HG02981 (cell line): ENCODE measurements around the gene DIS3L.
"Not testable (repeated sequence)": the region's sequence is repeated elsewhere in the genome, so short reads cannot be mapped to it uniquely, and the experiment has no call there.

Source experiments
- ATAC-seq: cut with Tn5 transposase; IDR thresholded peaks from one replicate; pipeline ENCODE4 v1.9.1; 2021; ENCODE audit warnings: mild to moderate bottlenecking, moderate library complexity; ENCODE audit not compliant: unreplicated experiment

The DIS3L gene

DNA sequence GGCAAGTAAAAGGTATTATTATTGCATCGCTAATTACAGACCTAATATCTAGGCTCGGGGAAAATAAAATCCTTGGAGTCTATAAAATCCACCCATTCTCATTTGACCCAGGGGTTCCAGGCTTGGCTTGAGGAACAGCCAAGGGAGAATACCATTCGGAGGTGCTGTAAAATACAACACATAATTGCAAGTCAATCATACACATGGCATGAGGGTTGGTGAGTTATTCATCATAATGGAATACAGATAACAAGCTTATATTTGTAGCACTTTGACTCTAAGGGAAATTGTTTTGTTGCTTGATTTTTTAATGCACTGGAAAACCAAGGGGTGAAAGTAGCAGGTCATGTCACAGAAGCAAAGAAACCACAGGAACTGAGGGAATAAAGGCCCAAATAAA, 16.8 kb upstream of the DIS3L start:
- ATAC-seq, result no peak

DNA sequence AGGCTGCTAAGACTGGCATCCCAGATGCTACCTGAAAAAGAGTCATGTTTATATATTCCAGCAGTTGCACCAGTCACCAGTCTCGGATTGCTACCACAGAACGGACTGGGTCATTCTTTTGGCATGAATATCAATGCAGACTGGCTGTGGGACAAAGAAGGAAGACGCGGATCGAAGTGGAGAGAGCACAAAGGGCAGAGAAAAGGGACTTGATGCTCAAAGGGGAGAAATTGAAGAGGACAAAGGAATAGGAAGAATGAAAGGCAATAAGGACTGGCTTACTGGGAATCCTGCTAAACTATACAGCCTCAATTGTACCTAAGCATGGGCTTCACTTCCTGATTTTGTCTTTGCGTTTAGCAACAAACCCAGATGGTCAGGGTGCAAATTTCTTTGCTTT, 15.3 kb upstream of the DIS3L start:
- ATAC-seq, result no peak

DNA sequence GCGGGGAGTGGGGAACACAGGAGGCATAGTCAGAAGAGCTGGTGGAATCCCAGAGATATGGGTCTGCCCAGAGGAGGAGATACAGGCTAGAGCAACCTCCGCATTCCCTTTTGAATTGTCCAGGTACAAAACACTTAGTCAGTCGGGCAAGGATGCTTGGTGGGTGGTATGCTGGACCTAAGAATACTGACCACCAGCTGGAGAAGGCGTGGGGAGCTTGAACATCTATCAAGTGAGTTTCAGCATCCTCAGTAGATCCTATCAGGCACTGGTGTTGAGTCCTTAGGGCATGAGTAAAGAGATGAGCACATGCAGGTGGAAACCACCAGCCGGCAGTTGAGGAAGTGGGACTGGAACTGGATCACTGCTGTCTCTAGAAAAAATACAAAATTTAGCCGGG, 14.7 kb upstream of the DIS3L start:
- ATAC-seq, result no peak

DNA sequence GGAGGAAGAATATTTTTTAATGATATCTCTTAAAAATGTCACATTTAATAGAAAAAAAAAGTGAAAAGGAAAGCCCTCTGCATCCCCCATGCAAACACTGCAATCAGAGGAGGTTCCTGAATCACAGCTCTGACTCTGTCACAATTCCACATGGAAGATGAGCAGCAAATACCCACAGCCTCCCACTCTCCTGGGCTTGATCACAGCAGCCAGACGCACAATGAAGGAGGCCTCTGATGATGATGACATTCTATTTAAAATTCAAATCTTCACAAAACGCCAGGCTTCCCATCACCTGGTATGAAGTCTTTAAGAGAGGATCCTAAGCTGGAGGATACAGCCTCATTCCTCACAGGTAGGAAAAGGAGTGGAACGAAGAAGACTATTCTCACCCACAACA, 9.1 kb upstream of the DIS3L start:
- ATAC-seq, result no peak

DNA sequence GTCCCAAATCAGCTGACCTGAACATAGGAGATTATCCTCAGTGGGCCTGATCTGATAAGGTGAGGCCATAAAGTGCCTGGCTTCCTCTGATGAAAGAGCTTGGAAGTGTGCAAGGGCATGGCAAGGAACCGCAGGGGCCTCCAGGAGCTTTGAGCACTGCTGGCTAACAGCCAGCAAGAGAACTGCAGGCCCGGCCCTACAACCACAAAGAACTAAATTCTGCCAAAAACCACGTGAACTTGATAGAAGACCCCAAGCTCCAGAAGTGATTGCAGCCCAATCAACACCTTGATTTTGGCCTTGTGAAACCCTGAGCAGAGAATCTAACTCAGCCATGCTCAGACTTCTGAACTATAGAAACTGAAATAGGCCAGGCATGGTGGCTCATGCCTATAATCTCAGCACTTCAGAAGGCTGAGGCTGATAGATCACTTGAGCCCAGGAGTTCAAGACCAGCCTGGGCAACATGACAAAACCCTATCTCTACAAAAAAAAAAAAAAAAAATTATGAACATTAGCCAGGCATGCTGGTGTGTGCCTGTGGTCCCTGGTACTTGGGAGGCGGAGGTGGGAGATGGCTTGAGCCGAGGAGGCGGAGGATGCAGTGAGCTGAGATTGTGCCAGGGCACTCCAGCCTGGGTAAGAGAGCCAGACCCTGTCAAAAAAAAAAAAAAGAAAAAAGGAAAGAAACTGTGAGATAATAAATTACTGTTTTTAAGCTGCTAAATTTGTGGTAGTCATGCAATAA, 7.7 kb upstream of the DIS3L start:
- ATAC-seq, result no peak

DNA sequence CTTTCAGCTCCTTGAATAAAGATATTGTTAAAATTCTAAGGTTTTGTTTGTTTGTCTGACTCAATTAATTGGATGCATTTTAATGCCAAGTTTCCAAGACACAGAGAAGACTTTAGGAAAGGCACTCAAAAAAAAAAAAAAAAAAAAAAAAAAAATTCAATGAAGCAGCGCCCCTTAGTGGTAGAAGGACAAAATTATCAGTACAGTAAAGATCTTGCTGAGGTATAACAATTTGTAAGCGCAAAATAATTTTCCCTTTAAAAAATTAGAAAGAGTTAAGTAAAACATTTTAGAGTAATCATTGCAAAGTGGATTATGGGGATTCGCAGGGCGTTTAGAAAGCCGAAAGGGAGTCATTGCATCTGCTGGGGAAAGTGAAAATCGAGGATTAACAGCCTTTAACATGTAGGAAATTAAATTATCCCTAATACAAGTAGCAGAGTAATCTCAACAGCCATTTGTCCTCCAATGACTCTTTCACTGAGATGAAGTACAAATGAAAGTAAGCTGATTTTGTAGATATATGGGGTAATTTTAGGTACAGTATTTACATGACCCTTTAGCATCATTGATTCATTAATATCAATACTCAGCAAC, 5.8 kb upstream of the DIS3L start:
- no peak for ATAC-seq

DNA sequence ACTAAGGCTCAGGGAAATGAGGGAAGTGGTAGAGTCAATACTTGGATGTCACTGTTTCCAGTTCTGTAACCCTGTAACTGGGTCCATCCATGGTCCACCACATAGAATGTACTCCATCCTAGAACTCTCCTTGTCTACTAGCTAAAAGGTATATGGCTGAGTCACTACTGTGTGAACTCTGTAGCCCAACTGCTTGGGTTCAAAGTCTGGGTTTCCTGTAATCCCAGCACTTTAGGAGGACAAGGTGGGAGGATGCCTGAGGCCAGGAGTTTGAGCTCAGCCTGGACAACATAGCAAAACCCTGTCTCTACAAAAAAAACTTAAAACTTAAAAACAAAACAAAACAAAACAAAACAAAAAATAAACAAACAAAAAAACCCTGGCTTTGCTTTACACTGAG, 5.3 kb upstream of the DIS3L start:
- no peak for ATAC-seq

DNA sequence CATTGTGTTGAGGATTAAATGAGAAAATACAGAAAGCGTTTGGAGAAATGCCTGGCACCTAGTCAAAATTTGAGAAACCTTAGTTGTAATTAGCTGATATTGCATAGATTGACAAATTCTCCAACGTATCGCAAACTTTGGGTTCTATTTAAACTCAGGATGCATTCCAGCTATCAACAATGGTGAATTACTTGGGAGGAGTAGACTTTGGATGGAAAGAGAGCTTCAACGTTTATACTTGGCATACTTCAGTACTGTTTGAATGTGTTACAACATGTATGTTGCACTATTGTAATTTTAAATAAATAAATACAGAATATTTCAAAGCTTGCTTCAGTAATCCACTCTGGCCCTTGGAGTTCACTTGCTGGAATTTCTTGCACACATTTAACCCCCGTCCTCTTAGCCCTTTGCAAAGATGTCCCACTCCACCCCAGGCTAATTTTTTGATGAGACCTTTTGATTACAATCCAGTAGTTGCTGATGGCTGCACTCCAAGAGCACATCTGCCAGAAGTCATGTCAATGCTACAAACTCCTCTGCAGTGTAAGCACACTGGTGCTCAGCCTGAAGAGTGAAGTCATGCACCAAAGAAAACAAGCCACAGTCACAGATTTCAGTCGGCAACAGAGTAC, 4.7 kb upstream of the DIS3L start:
- ATAC-seq, result no peak

DNA sequence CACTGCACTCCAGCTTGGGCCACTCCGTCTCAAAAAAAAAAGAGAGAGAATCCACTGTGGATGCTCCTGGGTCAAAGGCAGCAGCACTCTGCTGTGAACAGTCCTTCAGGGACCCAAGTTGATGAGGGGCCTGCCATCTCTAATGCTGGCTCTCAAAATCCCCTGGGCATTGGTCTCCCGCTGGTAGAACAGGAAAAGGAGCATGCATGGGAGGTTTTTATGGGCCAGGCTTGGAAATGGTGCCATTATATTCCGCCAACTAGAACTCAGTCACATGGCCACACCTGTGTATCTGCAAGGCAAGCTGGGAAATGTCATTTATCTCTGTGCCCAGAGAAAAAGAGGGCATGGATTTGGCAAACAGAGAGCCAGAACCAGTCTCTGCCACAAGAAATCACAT, 3.4 kb upstream of the DIS3L start:
- ATAC-seq, result no peak

DNA sequence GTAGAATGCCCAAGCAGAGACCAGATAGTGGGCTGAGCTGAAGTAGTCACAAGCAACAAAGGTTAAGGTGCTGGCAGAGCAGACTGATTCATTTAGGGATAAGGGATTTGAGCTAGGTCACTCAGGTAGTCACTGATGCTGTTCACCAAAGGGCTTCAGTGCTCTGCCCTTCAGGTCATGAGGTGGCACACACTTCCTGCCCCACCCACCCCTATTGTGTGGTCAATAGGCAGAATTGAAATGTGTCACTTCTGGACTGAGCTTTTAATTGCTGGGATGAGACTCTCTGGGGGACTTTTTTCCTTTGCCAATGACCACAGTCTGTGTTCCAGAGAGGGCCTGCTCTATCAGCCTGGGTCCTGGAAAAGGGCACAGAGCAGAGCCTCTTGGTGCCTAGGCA, 2.9 kb upstream of the DIS3L start:
- ATAC-seq, result no peak

DNA sequence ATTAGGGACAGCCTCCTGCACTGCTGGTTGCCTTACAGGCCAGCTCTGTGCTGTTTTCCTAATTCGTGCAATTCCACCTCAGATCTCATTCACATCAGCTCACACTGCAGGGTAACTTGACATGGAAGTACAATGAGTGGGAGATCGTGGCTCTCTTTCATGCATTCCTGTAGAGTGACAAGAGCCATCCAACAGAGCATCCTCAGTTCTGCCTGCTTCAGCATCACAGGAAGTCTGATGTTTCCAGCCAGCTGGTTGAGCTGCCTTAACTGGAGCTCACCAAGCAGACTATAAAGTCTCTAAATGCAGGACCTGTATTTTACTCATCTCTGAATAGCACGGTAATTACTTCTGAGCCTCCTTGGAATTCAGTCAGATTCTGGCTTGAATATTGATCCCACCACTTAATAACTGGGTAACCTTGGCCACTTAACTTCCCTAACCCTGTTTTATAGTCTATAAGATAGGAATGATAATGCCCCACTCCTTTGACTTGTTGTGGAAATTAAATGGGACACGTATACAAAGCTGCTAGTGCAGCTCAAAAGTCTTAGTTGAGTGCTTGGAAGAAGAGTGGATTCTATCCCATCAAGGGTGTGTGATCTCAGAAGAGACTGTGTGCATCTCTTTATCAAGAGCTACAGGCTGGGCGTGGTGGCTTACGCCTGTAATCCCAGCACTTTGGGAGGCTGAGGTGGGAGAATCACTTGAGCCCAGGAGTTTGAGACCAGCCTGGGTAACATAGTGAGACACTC, 1.4 kb upstream of the DIS3L start:
- no peak for ATAC-seq

DNA sequence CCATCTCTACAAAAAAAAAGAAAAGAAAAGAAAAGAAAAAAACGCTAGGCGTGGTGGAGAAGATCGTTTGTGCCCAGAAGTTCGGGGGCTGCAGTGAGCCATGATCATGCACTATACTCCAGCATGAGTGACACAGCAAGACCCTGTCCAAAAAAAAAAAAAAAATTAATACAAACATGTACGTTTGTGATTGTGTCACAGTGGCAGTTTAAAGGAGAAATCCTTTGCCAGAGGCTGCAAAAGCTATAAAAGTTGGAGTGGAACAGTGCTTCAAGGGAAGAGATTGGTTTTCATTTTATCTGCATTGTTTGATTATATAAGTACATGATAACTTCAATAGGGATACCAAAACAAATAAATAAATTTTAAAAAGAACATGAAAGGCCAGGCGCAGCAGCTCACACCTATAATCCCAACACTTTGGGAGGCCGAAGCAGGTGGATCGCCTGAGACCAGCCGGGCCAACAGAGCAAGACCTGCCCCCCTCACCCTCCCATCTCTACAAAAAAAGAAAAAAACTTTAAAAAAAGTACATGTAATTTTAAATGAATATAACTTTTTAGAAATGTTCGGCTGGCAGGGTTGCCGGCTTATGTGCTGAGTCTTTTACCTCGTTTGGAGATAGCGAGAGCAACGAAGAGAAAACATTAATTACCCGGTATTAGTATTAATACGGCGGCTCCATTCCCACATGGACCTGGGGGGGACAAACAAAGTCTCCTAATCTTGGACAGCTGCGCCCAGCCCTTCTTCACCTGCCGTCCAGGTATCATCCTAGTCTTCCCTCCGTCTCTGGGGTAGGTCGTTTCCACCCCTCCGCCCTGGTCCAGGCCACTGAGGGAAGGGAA, 573 bp upstream of the DIS3L start:
- no peak for ATAC-seq

DNA sequence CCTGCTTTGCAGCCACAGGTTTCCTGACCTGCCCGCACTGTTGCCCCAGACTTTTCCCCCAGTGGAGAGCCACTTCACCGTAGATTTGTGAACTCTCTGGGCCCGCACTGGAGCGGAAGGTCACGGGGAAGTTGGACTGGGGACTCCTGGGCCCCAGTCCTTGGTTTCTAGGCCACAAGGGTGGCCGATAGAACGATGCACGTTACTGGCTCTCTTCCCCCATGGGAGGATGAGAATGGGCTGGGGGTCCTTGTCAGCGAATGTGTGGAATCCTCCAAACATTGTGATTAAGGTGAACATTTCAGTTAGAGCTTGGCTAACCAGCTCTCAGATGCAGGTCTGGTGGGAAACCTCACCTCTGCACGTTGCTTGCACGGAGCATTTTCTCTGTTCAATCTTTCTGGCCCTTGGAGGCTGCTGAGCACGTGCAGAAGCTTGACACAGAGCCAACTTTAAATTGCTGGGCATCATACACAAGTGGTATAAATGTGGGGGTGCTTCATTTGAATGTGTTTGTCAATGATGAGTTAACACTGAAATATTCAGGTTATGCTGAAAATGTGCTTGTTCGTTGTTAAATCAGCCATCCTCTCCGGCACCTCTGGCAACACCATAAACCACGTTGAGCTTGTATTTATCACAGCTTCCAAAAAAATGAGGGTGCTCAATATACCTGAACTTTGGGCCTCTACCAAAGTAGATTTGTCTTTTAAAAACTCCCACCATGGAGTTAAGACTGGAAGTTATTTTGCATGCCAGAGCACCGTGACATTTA, 976 bp downstream of the DIS3L start:
- ATAC-seq, result peak; percentile 14

DNA sequence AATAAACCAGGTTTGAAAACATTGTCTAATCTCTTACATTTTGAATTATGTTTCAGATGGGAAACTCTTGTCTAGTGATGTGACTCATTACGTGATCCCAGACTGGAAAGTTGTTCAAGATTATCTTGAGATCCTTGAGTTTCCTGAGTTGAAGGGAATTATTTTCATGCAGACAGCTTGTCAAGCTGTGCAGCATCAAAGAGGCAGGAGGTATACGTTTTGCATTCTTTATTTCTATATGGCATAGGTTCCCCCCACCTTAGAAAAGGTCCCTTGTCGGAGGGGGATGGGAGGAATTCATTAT, 1.5 kb downstream of the DIS3L start:
- ATAC-seq, result no peak

DNA sequence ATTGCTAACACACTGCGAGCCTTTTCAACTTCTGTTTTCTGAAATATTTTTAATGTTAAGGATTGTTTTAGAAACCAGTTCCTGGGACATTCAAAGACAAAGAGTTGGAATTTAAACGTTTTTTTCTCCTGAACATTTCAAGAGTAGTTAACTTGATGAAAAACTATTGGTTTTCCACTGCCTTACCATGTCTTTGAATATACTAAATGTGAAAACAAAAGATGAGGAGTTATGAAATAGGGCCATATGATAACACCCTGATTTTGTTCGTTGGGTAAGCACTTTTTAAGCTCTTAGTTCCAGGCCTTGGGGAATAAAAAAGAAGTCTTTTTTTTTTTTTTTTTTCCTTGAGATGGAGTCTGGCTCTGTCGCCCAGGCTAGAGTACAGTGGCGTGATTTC, 2.8 kb downstream of the DIS3L start:
- no peak for ATAC-seq

DNA sequence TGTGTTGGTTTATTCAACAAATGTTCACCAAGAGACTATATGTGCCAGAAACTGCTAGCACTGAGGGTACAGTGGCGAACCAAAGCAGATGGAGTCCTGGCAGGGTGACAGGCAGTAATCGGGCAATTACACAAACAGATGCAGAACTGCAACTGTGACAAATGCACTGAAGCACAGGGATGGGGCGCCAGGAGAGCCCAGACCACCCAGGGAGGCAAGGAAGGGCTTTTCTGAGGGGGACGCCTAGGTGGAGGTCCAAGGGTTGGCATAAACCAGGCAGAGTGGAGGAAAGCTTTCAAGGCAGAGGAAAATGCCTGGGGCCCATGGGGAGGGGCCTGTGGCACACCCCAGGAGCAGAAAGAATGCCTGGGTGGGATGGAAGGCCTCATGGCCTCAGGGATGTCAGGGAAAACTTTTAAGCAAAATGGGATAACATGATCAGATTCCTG, 5.5 kb downstream of the DIS3L start:
- no peak for ATAC-seq

DNA sequence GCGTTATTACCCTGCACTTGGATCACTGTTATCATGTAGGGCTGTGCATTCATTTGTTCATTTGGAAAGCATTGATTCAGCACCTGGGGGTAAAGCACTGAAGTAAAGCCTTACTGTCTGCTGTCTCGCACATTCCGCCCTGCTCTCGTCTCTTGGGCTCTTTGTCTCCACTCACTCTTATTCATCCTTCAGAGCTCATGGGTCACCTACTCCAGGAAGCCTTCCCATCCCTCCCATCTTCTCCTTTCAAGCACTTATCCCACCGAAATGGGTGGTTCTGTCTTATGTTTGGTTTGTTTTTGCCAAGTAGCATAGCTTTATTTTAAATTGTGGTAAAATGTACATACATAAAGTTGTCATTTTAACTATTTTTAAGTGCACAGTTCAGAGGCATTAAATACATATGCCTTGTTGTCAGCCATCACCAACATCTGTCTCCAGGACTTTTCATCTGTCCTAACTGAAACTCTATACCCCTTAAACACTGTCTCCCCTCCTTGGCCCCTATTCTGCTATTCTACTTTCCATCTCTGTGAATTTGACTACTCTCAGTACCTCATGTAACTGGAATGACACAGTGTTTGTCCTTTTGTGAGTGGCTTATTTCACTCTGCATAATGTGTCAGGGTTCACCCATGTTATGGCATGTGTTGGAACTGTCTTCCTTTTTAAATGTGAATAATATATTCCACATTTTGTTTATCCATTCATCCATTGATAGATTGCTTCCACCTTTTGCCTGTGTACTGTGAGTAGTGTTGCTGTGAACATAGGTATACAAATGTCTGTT, 9.3 kb downstream of the DIS3L start:
- no peak for ATAC-seq

DNA sequence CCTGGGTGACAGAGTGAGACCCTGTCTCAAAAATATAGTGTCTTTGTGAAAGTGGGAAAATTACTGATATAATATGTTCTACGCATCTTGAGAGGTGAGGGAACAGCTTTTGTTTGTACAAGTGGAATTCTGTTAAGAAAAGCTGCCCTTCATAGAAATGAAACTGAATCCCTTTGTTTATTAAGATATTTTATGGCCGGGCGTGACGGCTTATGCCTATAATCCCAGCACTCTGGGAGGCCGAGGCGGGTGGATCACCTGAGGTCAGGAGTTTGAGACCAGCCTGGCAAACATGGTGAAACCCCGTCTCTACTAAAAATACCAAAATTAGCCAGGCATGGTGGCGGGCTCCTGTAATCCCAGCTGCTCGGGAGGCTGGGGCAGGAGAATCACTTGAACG, 11.1 kb downstream of the DIS3L start:
- ATAC-seq, result not testable (repeated sequence)

DNA sequence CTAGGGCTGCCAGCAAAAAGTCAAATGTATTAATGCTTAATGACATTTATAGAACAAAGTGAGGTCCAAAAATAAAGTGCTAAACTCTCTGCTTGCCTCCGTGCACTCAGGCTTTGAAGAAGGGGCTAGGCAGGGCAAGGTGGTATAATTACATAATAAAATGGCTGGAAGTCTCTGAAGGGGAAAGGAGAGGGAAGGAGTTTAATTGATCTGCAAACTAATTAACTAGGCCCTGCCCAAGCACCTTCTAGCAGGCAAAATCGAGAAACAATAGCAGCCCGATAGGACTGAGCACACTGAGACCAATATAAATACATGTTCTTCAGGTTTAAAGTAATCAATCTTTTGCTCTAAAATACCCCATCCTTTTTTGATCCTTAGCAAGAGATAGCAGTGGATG, 13.0 kb downstream of the DIS3L start:
- no peak for ATAC-seq
